Ramos (cell line): ENCODE results near the gene SUCLA2.
"Not testable (repeated sequence)": the region's sequence is repeated elsewhere in the genome, so short reads cannot be mapped to it uniquely, and the experiment has no call there.

ENCODE experiments used
- in situ Hi-C: fragments of 300-500 bp; cut with MboI; formaldehyde crosslinking; loops from one replicate; pipeline ENCODE4 v1.14.3; 2022; ENCODE audit warnings: low sequenced_read_pairs; ENCODE audit not compliant: unreplicated experiment

The SUCLA2 gene

GRCh38 chr13:48001114-48001881, at the start of gene SUCLA2:
SUCLA2 (minus strand) TSS chr13:48001273; CDS start chr13:48001269, 4 bp downstream.
- in situ Hi-C loops = no loop called here

- in situ Hi-C loops = no loop called here
Measured at GRCh38 chr13:48050550-48050949, 49.5 kb upstream of the SUCLA2 start.

GRCh38 chr13:48043789-48044503, 42.9 kb upstream of the SUCLA2 start:
- in situ Hi-C loops = no loop called here

GRCh38 chr13:48042894-48043293, 41.8 kb upstream of the SUCLA2 start:
- in situ Hi-C loops = no loop called here

GRCh38 chr13:48040896-48041295, 39.8 kb upstream of the SUCLA2 start:
- in situ Hi-C loops = no loop called here

GRCh38 chr13:48040049-48040448, 39.0 kb upstream of the SUCLA2 start:
- in situ Hi-C loops = no loop called here

GRCh38 chr13:48038761-48039160, 37.7 kb upstream of the SUCLA2 start:
- in situ Hi-C loops = no loop called here

GRCh38 chr13:48037346-48038173, 36.5 kb upstream of the SUCLA2 start, which contains the start of gene NUDT15:
NUDT15 (plus strand) TSS chr13:48037726; CDS start chr13:48037747, 21 bp downstream.
- in situ Hi-C loops = no loop called here

GRCh38 chr13:48029859-48030258, 28.8 kb upstream of the SUCLA2 start:
- in situ Hi-C loops = no loop called here

- in situ Hi-C loops = no loop called here
Measured at GRCh38 chr13:48028066-48028465, 27.0 kb upstream of the SUCLA2 start.

- in situ Hi-C loops = no loop called here
Measured at GRCh38 chr13:48019796-48020195, 18.7 kb upstream of the SUCLA2 start.

- in situ Hi-C loops = no loop called here
Measured at GRCh38 chr13:48018637-48019036, 17.6 kb upstream of the SUCLA2 start.

GRCh38 chr13:48014359-48014758, 13.3 kb upstream of the SUCLA2 start:
- in situ Hi-C loops = no loop called here

GRCh38 chr13:48012668-48013067, 11.6 kb upstream of the SUCLA2 start:
- in situ Hi-C loops = no loop called here

- in situ Hi-C loops = no loop called here
Measured at GRCh38 chr13:48010698-48011097, 9.6 kb upstream of the SUCLA2 start.

GRCh38 chr13:48009284-48009683, 8.2 kb upstream of the SUCLA2 start:
- in situ Hi-C loops = no loop called here

GRCh38 chr13:48006396-48006795, 5.3 kb upstream of the SUCLA2 start:
- in situ Hi-C loops = no loop called here

- in situ Hi-C loops = no loop called here
Measured at GRCh38 chr13:48004201-48004600, 3.1 kb upstream of the SUCLA2 start.

GRCh38 chr13:48001999-48002398, 926 bp upstream of the SUCLA2 start:
- in situ Hi-C loops = not testable (repeated sequence)

GRCh38 chr13:48000559-48001113, 437 bp downstream of the SUCLA2 start:
- in situ Hi-C loops = no loop called here
